ENCODE results near the gene GRIK1.

The GRIK1 gene

GRCh38 chr21:29673096-29673610 lies 266.6 kb downstream of the GRIK1 start:
- CTCF ChIA-PET, result no interaction called here
- TF ChIP-seq CTCF (conservative IDR thresholded peaks at IDR 0.05; ENCODE audit: low read depth), result no peak
- no peak for DNase-seq (ENCODE audit: low spot score)
- POLR2A ChIA-PET (ENCODE audit: low non-redundant PET), result no interaction called here
- no peak overlapping the region for H3K27ac ChIP-seq

- ChIA-PET CTCF (interaction anchor here (0.5 kb wide), 1 partner anchor 15 kb away, joined by 3 read pairs; no protein-coding TSS in a partner anchor), POLR2A (ENCODE audit: low non-redundant PET) (no interaction called here)
- DNase-seq (ENCODE audit: low spot score), result no peak
- no peak overlapping the region for H3K27ac ChIP-seq
- TF ChIP-seq CTCF (conservative IDR thresholded peaks at IDR 0.05; ENCODE audit: low read depth), result no peak
These were observed 268.1 kb downstream of the GRIK1 start for GRCh38 chr21:29671728-29672127.

- no peak for DNase-seq (ENCODE audit: low spot score)
- ChIA-PET CTCF (no interaction called here), POLR2A (ENCODE audit: low non-redundant PET) (no interaction called here)
- H3K27ac ChIP-seq, result no peak overlapping the region
- no peak for TF ChIP-seq CTCF (conservative IDR thresholded peaks at IDR 0.05; ENCODE audit: low read depth)
These were observed 269.6 kb downstream of the GRIK1 start for GRCh38 chr21:29670228-29670627.

GRCh38 chr21:29669416-29669815 lies 270.4 kb downstream of the GRIK1 start:
- no peak for TF ChIP-seq CTCF (conservative IDR thresholded peaks at IDR 0.05; ENCODE audit: low read depth)
- CTCF ChIA-PET, result interaction anchor here (0.7 kb wide), 1 partner anchor 308 kb away, joined by 3 read pairs; no protein-coding TSS in a partner anchor
- DNase-seq (ENCODE audit: low spot score), result no peak
- POLR2A ChIA-PET (ENCODE audit: low non-redundant PET), result no interaction called here
- no peak overlapping the region for H3K27ac ChIP-seq

GRCh38 chr21:29667651-29668050 lies 272.1 kb downstream of the GRIK1 start:
- CTCF ChIA-PET, result no interaction called here
- TF ChIP-seq CTCF (conservative IDR thresholded peaks at IDR 0.05; ENCODE audit: low read depth), result no peak
- DNase-seq (ENCODE audit: low spot score), result no peak
- no peak overlapping the region for H3K27ac ChIP-seq
- POLR2A ChIA-PET (ENCODE audit: low non-redundant PET), result no interaction called here

- POLR2A ChIA-PET (ENCODE audit: low non-redundant PET), result no interaction called here
These were observed 275.2 kb downstream of the GRIK1 start for GRCh38 chr21:29664615-29665014.

More at GRCh38 chr21:29664615-29665014, 275.2 kb downstream of the GRIK1 start:
- CTCF ChIA-PET, result interaction anchor here (0.6 kb wide), 1 partner anchor 139 kb away, joined by 3 read pairs; no protein-coding TSS in a partner anchor
- DNase-seq (ENCODE audit: low spot score), result no peak
- H3K27ac ChIP-seq, result no peak overlapping the region
- no peak for TF ChIP-seq CTCF (conservative IDR thresholded peaks at IDR 0.05; ENCODE audit: low read depth)

Data from RWPE1 (cell line).